Measurements from ENCODE around the gene NTSR2. TPM values are rescaled to one million over a fixed set of nuclear protein-coding genes. Genes with fewer than 3 reads are reported as not detected.

Gene NTSR2
- total and polyA plus RNA-seq, 2 donors from 2014 or later, result not detected

- H3K9ac ChIP-seq (ENCODE audit: low read length in 3 of 3), result no peak overlapping the region
- H3K36me3 ChIP-seq (ENCODE audit: control insufficient read depth in 2 of 3, insufficient read depth in 3 of 3, low read length in 3 of 3), result no peaks in the 10 kb centered on the region
- H3K4me1 ChIP-seq (ENCODE audit: control insufficient read depth in 2 of 3, insufficient read depth in 2 of 3, low read depth in 1 of 3, low read length in 3 of 3), result peaks cover 0 to 5% (median 0%) of the 10 kb centered on the region in 3 donors
- no peaks in the 10 kb centered on the region for H3K27me3 ChIP-seq (ENCODE audit: control insufficient read depth, insufficient read depth, low read length)
- H3K4me3 ChIP-seq (ENCODE audit: low read length in 3 of 3), result no peak overlapping the region
- FAIRE-seq (no peak), DNase-seq (no peak)
- intact Hi-C loops (cut with DNase I), result loop anchor here (10.0 kb wide), 1 partner anchor 269 kb away; no protein-coding TSS in a partner anchor
- no peak overlapping the region for H3K27ac ChIP-seq (ENCODE audit: low read depth in 2 of 2, low read length in 2 of 2)
- H3K9me3 ChIP-seq (ENCODE audit: control insufficient read depth in 2 of 3, insufficient read depth in 1 of 3, low read length in 3 of 3), result no peaks in the 10 kb centered on the region
- TF ChIP-seq, protein P1, sequence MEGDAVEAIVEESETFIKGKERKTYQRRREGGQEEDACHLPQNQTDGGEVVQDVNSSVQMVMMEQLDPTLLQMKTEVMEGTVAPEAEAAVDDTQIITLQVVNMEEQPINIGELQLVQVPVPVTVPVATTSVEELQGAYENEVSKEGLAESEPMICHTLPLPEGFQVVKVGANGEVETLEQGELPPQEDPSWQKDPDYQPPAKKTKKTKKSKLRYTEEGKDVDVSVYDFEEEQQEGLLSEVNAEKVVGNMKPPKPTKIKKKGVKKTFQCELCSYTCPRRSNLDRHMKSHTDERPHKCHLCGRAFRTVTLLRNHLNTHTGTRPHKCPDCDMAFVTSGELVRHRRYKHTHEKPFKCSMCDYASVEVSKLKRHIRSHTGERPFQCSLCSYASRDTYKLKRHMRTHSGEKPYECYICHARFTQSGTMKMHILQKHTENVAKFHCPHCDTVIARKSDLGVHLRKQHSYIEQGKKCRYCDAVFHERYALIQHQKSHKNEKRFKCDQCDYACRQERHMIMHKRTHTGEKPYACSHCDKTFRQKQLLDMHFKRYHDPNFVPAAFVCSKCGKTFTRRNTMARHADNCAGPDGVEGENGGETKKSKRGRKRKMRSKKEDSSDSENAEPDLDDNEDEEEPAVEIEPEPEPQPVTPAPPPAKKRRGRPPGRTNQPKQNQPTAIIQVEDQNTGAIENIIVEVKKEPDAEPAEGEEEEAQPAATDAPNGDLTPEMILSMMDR (IDR thresholded peaks at IDR 0.05; ENCODE audit: borderline replicate concordance, extremely low read depth, insufficient read depth), result no peak
These were observed 16.0 kb upstream of the NTSR2 start for GRCh38 chr2:11685906-11686470.

DNA sequence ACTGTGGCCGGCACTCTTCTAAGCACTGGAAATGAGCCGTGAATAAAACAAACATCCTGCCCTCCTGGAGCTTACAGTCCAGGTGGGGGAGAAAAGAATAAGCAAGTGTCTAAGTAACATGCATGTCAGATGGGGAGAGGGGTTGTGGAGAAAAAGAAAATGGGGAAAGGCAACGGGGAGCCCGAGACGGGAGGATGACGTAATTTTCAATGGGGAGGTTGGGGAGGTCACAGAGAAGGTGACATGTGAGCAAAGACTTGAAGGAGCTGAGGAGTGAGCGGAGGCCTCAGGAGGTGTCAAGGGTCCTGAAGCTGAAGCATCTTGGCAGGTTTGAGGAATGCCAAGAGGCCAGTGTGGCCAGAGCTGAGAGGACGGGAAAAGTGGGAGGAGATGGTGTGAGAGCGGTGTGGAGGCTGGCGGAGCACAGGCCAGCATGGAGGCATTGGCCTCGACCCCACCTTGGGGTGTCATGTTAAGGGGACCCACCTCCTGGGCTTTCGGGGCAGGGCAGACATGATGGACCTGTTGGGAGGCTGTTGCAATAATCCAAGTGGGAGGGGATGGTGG lies 15.0 kb upstream of the NTSR2 start:
- no peak overlapping the region for H3K4me3 ChIP-seq (ENCODE audit: low read length in 3 of 3)
- TF ChIP-seq, protein P1 (IDR thresholded peaks at IDR 0.05; ENCODE audit: borderline replicate concordance, extremely low read depth, insufficient read depth), result no peak
- no peaks in the 10 kb centered on the region for H3K36me3 ChIP-seq (ENCODE audit: control insufficient read depth in 2 of 3, insufficient read depth in 3 of 3, low read length in 3 of 3)
- peaks cover 0 to 5% (median 0%) of the 10 kb centered on the region in 3 donors for H3K4me1 ChIP-seq (ENCODE audit: control insufficient read depth in 2 of 3, insufficient read depth in 2 of 3, low read depth in 1 of 3, low read length in 3 of 3)
- FAIRE-seq, result no peak
- H3K27me3 ChIP-seq (ENCODE audit: control insufficient read depth, insufficient read depth, low read length), result no peaks in the 10 kb centered on the region
- H3K9ac ChIP-seq (ENCODE audit: low read length in 3 of 3), result no peak overlapping the region
- intact Hi-C loops (cut with DNase I), result loop anchor here (10.0 kb wide), 1 partner anchor 270 kb away; no protein-coding TSS in a partner anchor
- DNase-seq, result no peak
- H3K27ac ChIP-seq (ENCODE audit: low read depth in 2 of 2, low read length in 2 of 2), result no peak overlapping the region
- H3K9me3 ChIP-seq (ENCODE audit: control insufficient read depth in 2 of 3, insufficient read depth in 1 of 3, low read length in 3 of 3), result no peaks in the 10 kb centered on the region

DNA sequence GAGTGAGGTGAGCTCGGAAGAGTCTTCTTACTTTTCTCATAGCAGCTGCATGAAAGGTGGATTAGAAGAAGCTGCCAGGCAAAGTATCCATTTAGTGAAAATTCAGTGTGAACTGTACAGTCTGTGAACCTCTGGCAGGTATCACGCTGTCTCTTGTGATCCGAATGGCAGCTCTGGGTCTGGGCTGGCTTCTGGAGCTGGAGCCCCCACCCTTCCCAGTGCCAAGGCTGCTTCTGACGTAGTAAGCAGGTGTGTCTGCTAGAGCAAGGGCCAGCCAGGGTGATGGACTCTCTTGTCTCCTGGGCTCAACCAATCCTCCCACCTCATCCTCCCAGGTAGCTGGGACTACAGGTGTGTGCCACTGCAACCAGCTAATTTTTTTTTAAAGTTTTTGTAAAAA lies 14.0 kb upstream of the NTSR2 start:
- H3K27me3 ChIP-seq (ENCODE audit: control insufficient read depth, insufficient read depth, low read length), result no peaks in the 10 kb centered on the region
- intact Hi-C loops (cut with DNase I), result loop anchor here (10.0 kb wide), 1 partner anchor 271 kb away; no protein-coding TSS in a partner anchor
- TF ChIP-seq, protein P1 (IDR thresholded peaks at IDR 0.05; ENCODE audit: borderline replicate concordance, extremely low read depth, insufficient read depth), result no peak
- DNase-seq (no peak), FAIRE-seq (no peak)
- no peaks in the 10 kb centered on the region for H3K9me3 ChIP-seq (ENCODE audit: control insufficient read depth in 2 of 3, insufficient read depth in 1 of 3, low read length in 3 of 3)
- peaks cover 0 to 5% (median 0%) of the 10 kb centered on the region in 3 donors for H3K4me1 ChIP-seq (ENCODE audit: control insufficient read depth in 2 of 3, insufficient read depth in 2 of 3, low read depth in 1 of 3, low read length in 3 of 3)
- no peak overlapping the region for H3K27ac ChIP-seq (ENCODE audit: low read depth in 2 of 2, low read length in 2 of 2)
- no peak overlapping the region for H3K4me3 ChIP-seq (ENCODE audit: low read length in 3 of 3)
- no peaks in the 10 kb centered on the region for H3K36me3 ChIP-seq (ENCODE audit: control insufficient read depth in 2 of 3, insufficient read depth in 3 of 3, low read length in 3 of 3)
- H3K9ac ChIP-seq (ENCODE audit: low read length in 3 of 3), result no peak overlapping the region

All from kidney (tissue), 14 donors.